C4-2B (cell line): ENCODE results near the gene NLGN3.

Source experiments
- H3K27ac ChIP-seq: fragments of 450-650 bp; 2 replicates; pipeline ENCODE4 v1.5.1; 2017
- ZFX ChIP-seq: fragments of 450-650 bp; IDR thresholded peaks from 2 replicates; pipeline ENCODE4 v1.6.1; 2017
- TF ChIP-seq, protein P1 (sequence below): fragments of 450-650 bp; conservative IDR thresholded peaks from 2 replicates; pipeline ENCODE4 v1.5.1; 2017; ENCODE audit warnings: mild to moderate bottlenecking

NLGN3 gene

DNA sequence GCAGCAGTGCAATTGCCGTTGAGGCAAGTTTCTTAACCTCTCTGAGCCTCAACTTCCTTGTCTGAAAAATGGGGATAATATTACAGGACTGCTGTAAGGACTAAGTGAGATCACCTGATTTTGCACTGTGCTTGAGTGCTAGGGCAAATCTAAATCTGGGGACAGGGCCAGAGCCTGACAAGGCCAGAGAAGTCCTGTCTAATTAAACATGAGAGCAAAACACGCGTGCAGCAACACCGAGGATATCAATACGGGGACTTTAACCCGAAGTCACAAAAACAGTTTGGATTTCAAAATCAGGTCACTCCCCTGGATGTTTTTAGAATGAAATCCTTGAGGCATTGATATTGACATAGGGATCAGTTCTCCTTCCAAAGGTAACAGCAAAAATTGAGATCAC lies 72.7 kb downstream of the NLGN3 start:
- H3K27ac ChIP-seq = no peak overlapping the region
- TF ChIP-seq, protein P1, sequence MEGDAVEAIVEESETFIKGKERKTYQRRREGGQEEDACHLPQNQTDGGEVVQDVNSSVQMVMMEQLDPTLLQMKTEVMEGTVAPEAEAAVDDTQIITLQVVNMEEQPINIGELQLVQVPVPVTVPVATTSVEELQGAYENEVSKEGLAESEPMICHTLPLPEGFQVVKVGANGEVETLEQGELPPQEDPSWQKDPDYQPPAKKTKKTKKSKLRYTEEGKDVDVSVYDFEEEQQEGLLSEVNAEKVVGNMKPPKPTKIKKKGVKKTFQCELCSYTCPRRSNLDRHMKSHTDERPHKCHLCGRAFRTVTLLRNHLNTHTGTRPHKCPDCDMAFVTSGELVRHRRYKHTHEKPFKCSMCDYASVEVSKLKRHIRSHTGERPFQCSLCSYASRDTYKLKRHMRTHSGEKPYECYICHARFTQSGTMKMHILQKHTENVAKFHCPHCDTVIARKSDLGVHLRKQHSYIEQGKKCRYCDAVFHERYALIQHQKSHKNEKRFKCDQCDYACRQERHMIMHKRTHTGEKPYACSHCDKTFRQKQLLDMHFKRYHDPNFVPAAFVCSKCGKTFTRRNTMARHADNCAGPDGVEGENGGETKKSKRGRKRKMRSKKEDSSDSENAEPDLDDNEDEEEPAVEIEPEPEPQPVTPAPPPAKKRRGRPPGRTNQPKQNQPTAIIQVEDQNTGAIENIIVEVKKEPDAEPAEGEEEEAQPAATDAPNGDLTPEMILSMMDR = no peak
- no peak for TF ChIP-seq ZFX
